ENCODE data around the gene TMCC1. TPM values are rescaled to one million over a fixed set of nuclear protein-coding genes. Genes with fewer than 3 reads are reported as not detected.
"Not testable (repeated sequence)": the region's sequence is repeated elsewhere in the genome, so short reads cannot be mapped to it uniquely, and the experiment has no call there.

Gene TMCC1
- polyA plus RNA-seq, 1 of the 3 experiments (the other 2 are of a cell fraction): 7.2 TPM

DNA sequence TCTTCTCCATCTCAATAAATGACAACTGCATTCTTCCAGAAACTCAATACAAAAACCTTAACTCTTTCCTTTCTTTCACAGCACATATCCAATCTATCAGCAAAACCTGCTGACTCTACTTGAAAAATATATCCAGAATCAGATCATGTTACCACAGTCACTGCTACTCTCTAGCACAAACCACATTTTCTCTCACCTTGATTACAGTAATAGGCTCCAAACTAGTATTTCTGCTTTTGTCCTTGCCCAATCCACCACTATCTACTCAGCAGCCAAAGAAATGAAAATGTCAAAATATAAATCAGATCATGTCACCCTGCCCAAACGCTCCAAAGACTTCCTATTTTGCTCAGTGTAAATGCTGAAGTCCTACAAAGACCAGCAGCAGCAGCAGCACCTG lies 15.2 kb downstream of the TMCC1 start:
- Histone ChIP-seq H2AFZ (ENCODE audit: low read depth) (no peak overlapping the region), H3K27me3 (ENCODE audit: insufficient read depth) (no peaks in the 10 kb centered on the region), H3K9me2 (no peaks in the 10 kb centered on the region), H3K9me3 (no peaks in the 10 kb centered on the region), H3K4me1 (ENCODE audit: control insufficient read depth in 1 of 2, insufficient read depth in 2 of 2, low read depth in 1 of 2, low read length in 1 of 2) (no peaks in the 10 kb centered on the region), H3K27ac (ENCODE audit: low read depth in 2 of 2, low read length in 1 of 2) (no peak overlapping the region), H3K4me2 (no peak overlapping the region), H3F3A (replicated peaks; ENCODE audit: insufficient read depth) (no peaks in the 10 kb centered on the region), H3K4me3 (ENCODE audit: low read depth in 2 of 2, low read length in 1 of 2) (no peak overlapping the region), H3K36me3 (replicated peaks in 1 of 2; ENCODE audit: control insufficient read depth in 1 of 2, insufficient read depth in 2 of 2, low read length in 1 of 2) (peaks cover 10 to 24% of the 10 kb centered on the region in 2 experiments), H4K20me1 (ENCODE audit: insufficient read depth) (peaks cover 19% of the 10 kb centered on the region), H3K9ac (no peak overlapping the region), H3K79me2 (ENCODE audit: insufficient read depth) (peaks cover 61% of the 10 kb centered on the region)
- POLR2A ChIA-PET: no interaction called here
- WGBS (ENCODE audit: low lambda C conversion rate): 86% methylated on average over 1 of the region's 1 CpG
- no peak for DNase-seq
- TF ChIP-seq EP300 (IDR thresholded peaks at IDR 0.05; ENCODE audit: borderline replicate concordance in 1 of 2, low read depth in 1 of 2, low read length in 1 of 2): no peak
- CTCF ChIA-PET: no interaction called here

DNA sequence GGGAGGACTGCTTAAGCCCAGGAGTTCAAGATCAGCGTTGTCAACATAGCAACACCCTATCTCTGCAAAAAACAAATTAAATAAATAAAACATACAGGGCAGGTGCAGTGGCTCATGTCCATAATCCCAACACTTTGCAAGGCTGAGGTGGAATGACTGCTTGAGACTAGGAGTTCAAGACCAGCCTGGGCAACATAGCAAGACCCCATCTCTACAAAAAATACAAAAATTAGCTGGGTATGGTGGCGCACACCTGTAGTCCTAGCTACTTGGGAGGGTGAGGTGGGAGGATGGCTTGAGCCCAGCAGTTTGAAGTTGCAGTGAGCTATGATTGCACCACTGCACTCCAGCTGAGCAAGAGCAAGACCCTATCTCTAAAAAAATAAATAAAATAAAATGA lies 19.0 kb downstream of the TMCC1 start:
- H4K20me1 ChIP-seq (ENCODE audit: insufficient read depth); H3K9me3 ChIP-seq; H3K9ac ChIP-seq; H2AFZ ChIP-seq (ENCODE audit: low read depth); DNase-seq; H3K27ac ChIP-seq (ENCODE audit: low read depth in 2 of 2, low read length in 1 of 2); POLR2A ChIA-PET; H3F3A ChIP-seq (replicated peaks; ENCODE audit: insufficient read depth); CTCF ChIA-PET; H3K4me2 ChIP-seq; H3K9me2 ChIP-seq; H3K27me3 ChIP-seq (ENCODE audit: insufficient read depth); H3K4me1 ChIP-seq (ENCODE audit: control insufficient read depth in 1 of 2, insufficient read depth in 2 of 2, low read depth in 1 of 2, low read length in 1 of 2); H3K4me3 ChIP-seq (ENCODE audit: low read depth in 2 of 2, low read length in 1 of 2): not testable (repeated sequence)
- WGBS (ENCODE audit: low lambda C conversion rate): 100% methylated on average over 2 of the region's 2 CpGs
- Histone ChIP-seq H3K79me2 (ENCODE audit: insufficient read depth) (peaks cover 55% of the 10 kb centered on the region), H3K36me3 (replicated peaks in 1 of 2; ENCODE audit: control insufficient read depth in 1 of 2, insufficient read depth in 2 of 2, low read length in 1 of 2) (peaks cover 9 to 27% of the 10 kb centered on the region in 2 experiments)

DNA sequence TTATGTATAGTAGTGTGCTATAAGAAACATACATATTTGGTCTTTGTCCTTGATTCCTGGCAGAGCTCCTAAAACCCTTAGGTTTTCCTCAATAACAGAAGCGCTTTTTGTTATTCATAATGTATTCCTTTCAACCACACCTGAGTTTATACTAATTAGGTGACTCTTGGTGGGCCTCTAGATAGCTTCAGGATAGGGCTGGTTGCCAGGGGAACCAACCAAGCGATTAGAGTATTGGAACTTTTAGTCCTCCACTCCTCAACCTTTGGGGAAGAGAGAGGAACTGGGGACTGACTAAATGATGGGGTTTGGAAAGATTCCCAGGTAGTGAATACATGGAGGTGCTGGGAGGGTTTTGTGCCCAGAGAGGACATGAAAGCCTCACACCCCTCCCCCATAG lies 24.6 kb downstream of the TMCC1 start:
- Histone ChIP-seq H3F3A (replicated peaks; ENCODE audit: insufficient read depth) (peaks cover 3% of the 10 kb centered on the region), H3K9me3 (no peaks in the 10 kb centered on the region), H3K9ac (no peak overlapping the region), H3K4me2 (no peak overlapping the region), H3K9me2 (no peaks in the 10 kb centered on the region), H4K20me1 (ENCODE audit: insufficient read depth) (0 out of 2 replicates have a peak, but pooled peaks cover 6% of the 10 kb centered on the region), H2AFZ (ENCODE audit: low read depth) (no peak overlapping the region), H3K27me3 (ENCODE audit: insufficient read depth) (no peaks in the 10 kb centered on the region), H3K27ac (ENCODE audit: low read depth in 2 of 2, low read length in 1 of 2) (no peak overlapping the region), H3K4me3 (ENCODE audit: low read depth in 2 of 2, low read length in 1 of 2) (no peak overlapping the region), H3K4me1 (ENCODE audit: control insufficient read depth in 1 of 2, insufficient read depth in 2 of 2, low read depth in 1 of 2, low read length in 1 of 2) (no peaks in the 10 kb centered on the region; a peak in 1 of 4 replicates), H3K79me2 (ENCODE audit: insufficient read depth) (peaks cover 42% of the 10 kb centered on the region), H3K36me3 (replicated peaks in 1 of 2; ENCODE audit: control insufficient read depth in 1 of 2, insufficient read depth in 2 of 2, low read length in 1 of 2) (peaks cover 9 to 19% of the 10 kb centered on the region in 2 experiments)
- 100% methylated on average over 2 of the region's 2 CpGs for WGBS (ENCODE audit: low lambda C conversion rate)
- no peak for DNase-seq
- TF ChIP-seq NRF1 (IDR thresholded peaks at IDR 0.05; ENCODE audit: low read depth, low read length) (no peak), ELF1 (IDR thresholded peaks at IDR 0.05) (no peak), RCOR1 (IDR thresholded peaks at IDR 0.05; ENCODE audit: low read length) (no peak), TAF1 (IDR thresholded peaks at IDR 0.05; ENCODE audit: borderline replicate concordance, low read depth, low read length) (no peak), GATA2 (CRISPR knock-in tag; IDR thresholded peaks at IDR 0.05) (no peak), YY1 (IDR thresholded peaks at IDR 0.05; ENCODE audit: low read depth) (no peak), FOXJ3 (CRISPR knock-in tag; IDR thresholded peaks at IDR 0.05) (no peak), FOSL2 (IDR thresholded peaks at IDR 0.05; ENCODE audit: borderline replicate concordance, low read depth) (no peak), GABPA (IDR thresholded peaks at IDR 0.05; ENCODE audit: low read depth) (no peak)
- TF ChIP-seq, protein P1, sequence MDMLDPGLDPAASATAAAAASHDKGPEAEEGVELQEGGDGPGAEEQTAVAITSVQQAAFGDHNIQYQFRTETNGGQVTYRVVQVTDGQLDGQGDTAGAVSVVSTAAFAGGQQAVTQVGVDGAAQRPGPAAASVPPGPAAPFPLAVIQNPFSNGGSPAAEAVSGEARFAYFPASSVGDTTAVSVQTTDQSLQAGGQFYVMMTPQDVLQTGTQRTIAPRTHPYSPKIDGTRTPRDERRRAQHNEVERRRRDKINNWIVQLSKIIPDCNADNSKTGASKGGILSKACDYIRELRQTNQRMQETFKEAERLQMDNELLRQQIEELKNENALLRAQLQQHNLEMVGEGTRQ (IDR thresholded peaks at IDR 0.05; ENCODE audit: borderline replicate concordance, low read depth, low read length): no peak
- TF ChIP-seq, protein P2, sequence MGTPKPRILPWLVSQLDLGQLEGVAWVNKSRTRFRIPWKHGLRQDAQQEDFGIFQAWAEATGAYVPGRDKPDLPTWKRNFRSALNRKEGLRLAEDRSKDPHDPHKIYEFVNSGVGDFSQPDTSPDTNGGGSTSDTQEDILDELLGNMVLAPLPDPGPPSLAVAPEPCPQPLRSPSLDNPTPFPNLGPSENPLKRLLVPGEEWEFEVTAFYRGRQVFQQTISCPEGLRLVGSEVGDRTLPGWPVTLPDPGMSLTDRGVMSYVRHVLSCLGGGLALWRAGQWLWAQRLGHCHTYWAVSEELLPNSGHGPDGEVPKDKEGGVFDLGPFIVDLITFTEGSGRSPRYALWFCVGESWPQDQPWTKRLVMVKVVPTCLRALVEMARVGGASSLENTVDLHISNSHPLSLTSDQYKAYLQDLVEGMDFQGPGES (IDR thresholded peaks at IDR 0.05; ENCODE audit: low read depth, low read length): no peak
- TF ChIP-seq, protein P3, sequence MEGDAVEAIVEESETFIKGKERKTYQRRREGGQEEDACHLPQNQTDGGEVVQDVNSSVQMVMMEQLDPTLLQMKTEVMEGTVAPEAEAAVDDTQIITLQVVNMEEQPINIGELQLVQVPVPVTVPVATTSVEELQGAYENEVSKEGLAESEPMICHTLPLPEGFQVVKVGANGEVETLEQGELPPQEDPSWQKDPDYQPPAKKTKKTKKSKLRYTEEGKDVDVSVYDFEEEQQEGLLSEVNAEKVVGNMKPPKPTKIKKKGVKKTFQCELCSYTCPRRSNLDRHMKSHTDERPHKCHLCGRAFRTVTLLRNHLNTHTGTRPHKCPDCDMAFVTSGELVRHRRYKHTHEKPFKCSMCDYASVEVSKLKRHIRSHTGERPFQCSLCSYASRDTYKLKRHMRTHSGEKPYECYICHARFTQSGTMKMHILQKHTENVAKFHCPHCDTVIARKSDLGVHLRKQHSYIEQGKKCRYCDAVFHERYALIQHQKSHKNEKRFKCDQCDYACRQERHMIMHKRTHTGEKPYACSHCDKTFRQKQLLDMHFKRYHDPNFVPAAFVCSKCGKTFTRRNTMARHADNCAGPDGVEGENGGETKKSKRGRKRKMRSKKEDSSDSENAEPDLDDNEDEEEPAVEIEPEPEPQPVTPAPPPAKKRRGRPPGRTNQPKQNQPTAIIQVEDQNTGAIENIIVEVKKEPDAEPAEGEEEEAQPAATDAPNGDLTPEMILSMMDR (IDR thresholded peaks at IDR 0.05): no peak
- TF ChIP-seq, protein P4, sequence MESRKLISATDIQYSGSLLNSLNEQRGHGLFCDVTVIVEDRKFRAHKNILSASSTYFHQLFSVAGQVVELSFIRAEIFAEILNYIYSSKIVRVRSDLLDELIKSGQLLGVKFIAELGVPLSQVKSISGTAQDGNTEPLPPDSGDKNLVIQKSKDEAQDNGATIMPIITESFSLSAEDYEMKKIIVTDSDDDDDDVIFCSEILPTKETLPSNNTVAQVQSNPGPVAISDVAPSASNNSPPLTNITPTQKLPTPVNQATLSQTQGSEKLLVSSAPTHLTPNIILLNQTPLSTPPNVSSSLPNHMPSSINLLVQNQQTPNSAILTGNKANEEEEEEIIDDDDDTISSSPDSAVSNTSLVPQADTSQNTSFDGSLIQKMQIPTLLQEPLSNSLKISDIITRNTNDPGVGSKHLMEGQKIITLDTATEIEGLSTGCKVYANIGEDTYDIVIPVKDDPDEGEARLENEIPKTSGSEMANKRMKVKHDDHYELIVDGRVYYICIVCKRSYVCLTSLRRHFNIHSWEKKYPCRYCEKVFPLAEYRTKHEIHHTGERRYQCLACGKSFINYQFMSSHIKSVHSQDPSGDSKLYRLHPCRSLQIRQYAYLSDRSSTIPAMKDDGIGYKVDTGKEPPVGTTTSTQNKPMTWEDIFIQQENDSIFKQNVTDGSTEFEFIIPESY (IDR thresholded peaks at IDR 0.05; ENCODE audit: borderline replicate concordance, low read depth): no peak
- CTCF ChIA-PET: no interaction called here
- POLR2A ChIA-PET: no interaction called here
